Measurements from ENCODE around the gene SORCS2.

- TF ChIP-seq SMC3 (IDR thresholded peaks at IDR 0.05; ENCODE audit: low read depth, low read length) (no peak), RFX5 (IDR thresholded peaks at IDR 0.05; ENCODE audit: low read depth, low read length) (no peak), USF2 (IDR thresholded peaks at IDR 0.05; ENCODE audit: low read depth, low read length) (no peak), POLR2A (IDR thresholded peaks at IDR 0.05; ENCODE audit: low read depth, low read length) (no peak)
- TF ChIP-seq, protein P1, sequence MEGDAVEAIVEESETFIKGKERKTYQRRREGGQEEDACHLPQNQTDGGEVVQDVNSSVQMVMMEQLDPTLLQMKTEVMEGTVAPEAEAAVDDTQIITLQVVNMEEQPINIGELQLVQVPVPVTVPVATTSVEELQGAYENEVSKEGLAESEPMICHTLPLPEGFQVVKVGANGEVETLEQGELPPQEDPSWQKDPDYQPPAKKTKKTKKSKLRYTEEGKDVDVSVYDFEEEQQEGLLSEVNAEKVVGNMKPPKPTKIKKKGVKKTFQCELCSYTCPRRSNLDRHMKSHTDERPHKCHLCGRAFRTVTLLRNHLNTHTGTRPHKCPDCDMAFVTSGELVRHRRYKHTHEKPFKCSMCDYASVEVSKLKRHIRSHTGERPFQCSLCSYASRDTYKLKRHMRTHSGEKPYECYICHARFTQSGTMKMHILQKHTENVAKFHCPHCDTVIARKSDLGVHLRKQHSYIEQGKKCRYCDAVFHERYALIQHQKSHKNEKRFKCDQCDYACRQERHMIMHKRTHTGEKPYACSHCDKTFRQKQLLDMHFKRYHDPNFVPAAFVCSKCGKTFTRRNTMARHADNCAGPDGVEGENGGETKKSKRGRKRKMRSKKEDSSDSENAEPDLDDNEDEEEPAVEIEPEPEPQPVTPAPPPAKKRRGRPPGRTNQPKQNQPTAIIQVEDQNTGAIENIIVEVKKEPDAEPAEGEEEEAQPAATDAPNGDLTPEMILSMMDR (conservative IDR thresholded peaks at IDR 0.05; ENCODE audit: low read depth, low read length): no peak
Observed at GRCh38 chr4:7155590-7156071, 36.7 kb upstream of the SORCS2 start.
